ENCODE data around the gene KHDC1L. TPM values are rescaled to one million over a fixed set of nuclear protein-coding genes. Genes with fewer than 3 reads are reported as not detected.
"Not testable (repeated sequence)": the region's sequence is repeated elsewhere in the genome, so short reads cannot be mapped to it uniquely, and the experiment has no call there.

Gene KHDC1L
- total RNA-seq, 1 experiment from 2014 or later, result not detected

- no peak overlapping the region; a peak in 1 of 7 replicates for H3K27ac Mint-ChIP-seq
- no peak overlapping the region for H3K18ac ChIP-seq (ENCODE audit: insufficient read length, low read depth, low read length)
Observed at GRCh38 chr6:73258721-73259120, 33.4 kb upstream of the KHDC1L start.

DNA sequence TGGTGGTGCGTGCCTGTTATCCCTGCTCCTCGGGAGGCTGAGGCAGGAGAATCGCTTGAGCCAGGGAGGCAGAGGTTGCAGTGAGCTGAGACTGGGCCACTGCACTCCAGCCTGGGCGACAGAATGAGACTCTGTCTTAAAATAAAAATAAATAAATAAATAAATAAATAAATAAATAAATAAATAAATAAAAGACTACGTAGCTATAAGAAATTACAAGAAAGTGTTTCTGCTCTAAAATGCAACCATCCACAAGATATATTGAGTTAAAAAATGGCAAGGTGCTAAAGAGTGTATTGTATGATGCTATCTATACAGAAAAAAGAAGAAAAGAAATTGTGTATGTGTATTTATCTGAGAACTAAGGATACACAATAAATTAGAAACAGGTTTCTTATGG lies 29.0 kb upstream of the KHDC1L start:
- H3K18ac ChIP-seq (ENCODE audit: insufficient read length, low read depth, low read length); H2BK12ac ChIP-seq (ENCODE audit: insufficient read length, low read depth, low read length); H3K27me3 Mint-ChIP-seq (ENCODE audit: low read depth); H3K36me3 Mint-ChIP-seq (ENCODE audit: insufficient read depth in 1 of 3, low read depth in 3 of 3); H3K9ac ChIP-seq (ENCODE audit: extremely low read depth, insufficient read length, low read length); H3K23ac ChIP-seq (ENCODE audit: insufficient read length, low read depth, low read length); H4K8ac ChIP-seq (replicated peaks; ENCODE audit: insufficient read length, low read depth, low read length); H4K91ac ChIP-seq (ENCODE audit: insufficient read length, low read depth, low read length); H3K27ac Mint-ChIP-seq; H3K27me3 ChIP-seq (ENCODE audit: insufficient read depth, low read length); H2BK120ac ChIP-seq (ENCODE audit: low read depth, low read length, poor library complexity, severe bottlenecking); H3K23me2 ChIP-seq (ENCODE audit: insufficient read length, low read depth, low read length, poor library complexity, severe bottlenecking); H3K79me2 ChIP-seq (ENCODE audit: insufficient read depth, low read length); H3K4me3 Mint-ChIP-seq; H3K4me1 Mint-ChIP-seq; H3K4ac ChIP-seq (ENCODE audit: low read depth, low read length); H2BK20ac ChIP-seq (ENCODE audit: low read depth, low read length, poor library complexity, severe bottlenecking); H3K9me3 Mint-ChIP-seq; H2AK5ac ChIP-seq (ENCODE audit: insufficient read length, low read length); DNase-seq; H4K5ac ChIP-seq (ENCODE audit: insufficient read length, low read depth, low read length); H2BK15ac ChIP-seq (ENCODE audit: low read depth, low read length); H3K4me2 ChIP-seq (ENCODE audit: insufficient read depth, insufficient read length, low read length); H3T11ph ChIP-seq (ENCODE audit: low read length); H2AFZ ChIP-seq (ENCODE audit: low read length); H3K27ac ChIP-seq (ENCODE audit: insufficient read length, low read depth, low read length); H3K4me1 ChIP-seq (ENCODE audit: insufficient read depth, low read length); H3K79me1 ChIP-seq (ENCODE audit: insufficient read depth, low read depth, low read length, poor library complexity, severe bottlenecking); H3K9me3 ChIP-seq (ENCODE audit: control insufficient read depth, low read depth, low read length); H3K56ac ChIP-seq (ENCODE audit: insufficient read length, low read depth, low read length); H2BK5ac ChIP-seq (ENCODE audit: insufficient read length, low read length); H3K14ac ChIP-seq (ENCODE audit: insufficient read depth, low read length); H4K20me1 ChIP-seq (ENCODE audit: control insufficient read depth, insufficient read depth, insufficient read length): not testable (repeated sequence)
- WGBS (ENCODE audit: extremely low coverage, insufficient read length, low lambda C conversion rate), result no CpG with 5 or more reads among the region's 5 CpGs

More at GRCh38 chr6:73258721-73259120, 33.4 kb upstream of the KHDC1L start:
- H2AFZ ChIP-seq (ENCODE audit: low read length), result no peak overlapping the region
- no peaks in the 10 kb centered on the region for H3K27me3 ChIP-seq (ENCODE audit: insufficient read depth, low read length)
- no peak overlapping the region for H3K27ac ChIP-seq (ENCODE audit: insufficient read length, low read depth, low read length)
- no peak overlapping the region for H3K14ac ChIP-seq (ENCODE audit: insufficient read depth, low read length)
- no peak overlapping the region for H3K56ac ChIP-seq (ENCODE audit: insufficient read length, low read depth, low read length)
- DNase-seq, result peak; percentile 40
- H2BK20ac ChIP-seq (ENCODE audit: low read depth, low read length, poor library complexity, severe bottlenecking), result no peak overlapping the region
- H3K27me3 Mint-ChIP-seq (ENCODE audit: low read depth), result no peaks in the 10 kb centered on the region
- H2BK120ac ChIP-seq (ENCODE audit: low read depth, low read length, poor library complexity, severe bottlenecking), result no peak overlapping the region
- no peaks in the 10 kb centered on the region for H3K23me2 ChIP-seq (ENCODE audit: insufficient read length, low read depth, low read length, poor library complexity, severe bottlenecking)
- no peaks in the 10 kb centered on the region; a peak in 2 of 7 replicates for H3K36me3 Mint-ChIP-seq (ENCODE audit: insufficient read depth in 1 of 3, low read depth in 3 of 3)
- no CpG with 5 or more reads among the region's 1 CpG for WGBS (ENCODE audit: extremely low coverage, insufficient read length, low lambda C conversion rate)
- no peak overlapping the region for H2BK5ac ChIP-seq (ENCODE audit: insufficient read length, low read length)
- H3K4me1 Mint-ChIP-seq, result peaks cover 19 to 20% of the 10 kb centered on the region in 2 experiments
- H3K79me1 ChIP-seq (ENCODE audit: insufficient read depth, low read depth, low read length, poor library complexity, severe bottlenecking), result no peaks in the 10 kb centered on the region
- no peak overlapping the region for H2BK15ac ChIP-seq (ENCODE audit: low read depth, low read length)
- H4K91ac ChIP-seq (ENCODE audit: insufficient read length, low read depth, low read length), result no peak overlapping the region
- no peaks in the 10 kb centered on the region for H3K9me3 Mint-ChIP-seq
- no peaks in the 10 kb centered on the region for H3K79me2 ChIP-seq (ENCODE audit: insufficient read depth, low read length)
- H3K9me3 ChIP-seq (ENCODE audit: control insufficient read depth, low read depth, low read length), result no peaks in the 10 kb centered on the region
- no peak overlapping the region for H4K8ac ChIP-seq (replicated peaks; ENCODE audit: insufficient read length, low read depth, low read length)
- no peak overlapping the region for H2BK12ac ChIP-seq (ENCODE audit: insufficient read length, low read depth, low read length)
- H3K4me1 ChIP-seq (ENCODE audit: insufficient read depth, low read length), result no peaks in the 10 kb centered on the region
- H3K4me2 ChIP-seq (ENCODE audit: insufficient read depth, insufficient read length, low read length), result no peak overlapping the region
- no peak overlapping the region for H3T11ph ChIP-seq (ENCODE audit: low read length)
- H4K5ac ChIP-seq (ENCODE audit: insufficient read length, low read depth, low read length), result no peak overlapping the region
- no peak overlapping the region for H2AK5ac ChIP-seq (ENCODE audit: insufficient read length, low read length)
- TF ChIP-seq, protein P1, sequence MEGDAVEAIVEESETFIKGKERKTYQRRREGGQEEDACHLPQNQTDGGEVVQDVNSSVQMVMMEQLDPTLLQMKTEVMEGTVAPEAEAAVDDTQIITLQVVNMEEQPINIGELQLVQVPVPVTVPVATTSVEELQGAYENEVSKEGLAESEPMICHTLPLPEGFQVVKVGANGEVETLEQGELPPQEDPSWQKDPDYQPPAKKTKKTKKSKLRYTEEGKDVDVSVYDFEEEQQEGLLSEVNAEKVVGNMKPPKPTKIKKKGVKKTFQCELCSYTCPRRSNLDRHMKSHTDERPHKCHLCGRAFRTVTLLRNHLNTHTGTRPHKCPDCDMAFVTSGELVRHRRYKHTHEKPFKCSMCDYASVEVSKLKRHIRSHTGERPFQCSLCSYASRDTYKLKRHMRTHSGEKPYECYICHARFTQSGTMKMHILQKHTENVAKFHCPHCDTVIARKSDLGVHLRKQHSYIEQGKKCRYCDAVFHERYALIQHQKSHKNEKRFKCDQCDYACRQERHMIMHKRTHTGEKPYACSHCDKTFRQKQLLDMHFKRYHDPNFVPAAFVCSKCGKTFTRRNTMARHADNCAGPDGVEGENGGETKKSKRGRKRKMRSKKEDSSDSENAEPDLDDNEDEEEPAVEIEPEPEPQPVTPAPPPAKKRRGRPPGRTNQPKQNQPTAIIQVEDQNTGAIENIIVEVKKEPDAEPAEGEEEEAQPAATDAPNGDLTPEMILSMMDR (conservative IDR thresholded peaks at IDR 0.05), result peak; percentile 37; the same call in 2 of the 3 replicates
- no peak overlapping the region for H3K9ac ChIP-seq (ENCODE audit: extremely low read depth, insufficient read length, low read length)
- no peak overlapping the region for H3K4ac ChIP-seq (ENCODE audit: low read depth, low read length)
- H4K20me1 ChIP-seq (ENCODE audit: control insufficient read depth, insufficient read depth, insufficient read length), result no peaks in the 10 kb centered on the region
- H3K23ac ChIP-seq (ENCODE audit: insufficient read length, low read depth, low read length), result no peak overlapping the region
- H3K4me3 Mint-ChIP-seq, result no peak overlapping the region

All from H9 (cell line).